HL-60 (cell line): Measurements from ENCODE around the gene SLC9A3.

Experiments used
- DNase-seq, 2 experiments: peaks; one replicate each; pipeline ENCODE4 v3.0.0-alpha.2; 2010 to 2020; ENCODE audit warnings: low read depth in 1 of 2, low spot score in 1 of 2
- H3K27ac ChIP-seq: fragments of 250-450 bp; sonication (Bioruptor Pico); replicated peaks from 2 replicates; pipeline ENCODE4 v1.5.1; 2020; ENCODE audit warnings: mild to moderate bottlenecking, moderate library complexity
- H3K27me3 ChIP-seq: fragments of 250-450 bp; sonication (Bioruptor Pico); 2 replicates; pipeline ENCODE4 v1.5.1; 2021; ENCODE audit warnings: mild to moderate bottlenecking, moderate library complexity; ENCODE audit not compliant: insufficient read depth, poor library complexity, severe bottlenecking
- H3K4me3 ChIP-seq: replicated peaks from 2 replicates; pipeline ENCODE4 v1.5.1; 2011; ENCODE audit warnings: mild to moderate bottlenecking, control low read depth, low read length; ENCODE audit not compliant: insufficient read depth
- GABPA ChIP-seq: IDR thresholded peaks from 2 replicates; pipeline ENCODE4 v1.6.1; 2012; ENCODE audit warnings: low read depth
- POLR2AphosphoS5 ChIP-seq: IDR thresholded peaks from 2 replicates; pipeline ENCODE4 v1.6.1; 2012; ENCODE audit warnings: low read depth
- SPI1 ChIP-seq: IDR thresholded peaks from 2 replicates; pipeline ENCODE4 v1.6.1; 2012; ENCODE audit warnings: low read depth, mild to moderate bottlenecking, borderline replicate concordance
- TF ChIP-seq, protein P1 (sequence below): IDR thresholded peaks from one replicate; pipeline ENCODE4 v1.5.1; 2011; ENCODE audit warnings: low read length, control low read depth, inconsistent platforms; ENCODE audit not compliant: insufficient read depth
- TF ChIP-seq, protein P2 (sequence below): IDR thresholded peaks from 2 replicates; pipeline ENCODE4 v1.6.1; 2012; ENCODE audit warnings: low read depth; ENCODE audit not compliant: insufficient replicate concordance

Gene SLC9A3

DNA sequence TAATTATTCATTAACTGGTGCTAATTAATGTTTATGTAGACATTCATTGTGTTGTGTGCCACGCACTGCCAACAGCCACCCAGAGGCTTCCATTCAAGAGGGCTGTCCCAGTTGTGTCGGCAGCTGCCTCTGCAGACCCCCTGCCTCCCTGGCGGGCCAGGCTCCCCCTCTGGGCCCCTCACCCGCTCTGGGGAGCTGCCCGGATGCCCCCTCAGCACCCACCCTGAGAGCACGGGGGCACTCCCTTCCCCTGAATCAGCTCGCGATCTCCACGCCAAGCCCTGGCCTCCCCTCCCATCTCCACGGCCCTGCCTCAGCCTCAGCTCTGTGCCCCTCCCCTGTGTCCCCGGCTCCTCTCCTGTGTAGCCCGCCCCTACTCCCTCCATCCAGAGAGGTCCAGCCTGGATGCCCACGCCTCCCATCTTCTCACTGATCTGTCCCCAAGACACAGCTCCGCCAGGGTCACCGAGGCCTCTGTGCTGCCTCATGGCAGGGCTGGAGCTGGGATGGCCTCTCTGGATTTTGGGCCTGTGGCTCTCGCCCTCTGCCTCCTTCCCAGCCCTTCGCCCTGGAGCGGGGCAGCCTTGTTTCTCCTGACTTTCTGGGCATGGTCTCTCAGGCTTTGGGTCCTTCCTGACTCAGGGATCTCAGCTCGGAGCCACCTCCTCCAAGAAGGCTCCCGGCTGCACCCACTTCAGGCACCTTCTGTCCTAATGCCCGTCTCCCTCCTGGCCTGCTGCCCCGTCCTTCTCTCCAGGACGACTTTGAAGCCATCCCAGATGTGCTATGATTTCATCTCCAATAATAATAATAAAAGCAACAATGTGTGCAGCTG is 16.0 kb upstream of the SLC9A3 start:
- Histone ChIP-seq H3K27me3 (peaks cover 20% of the 10 kb centered on the region), H3K27ac (no peak overlapping the region), H3K4me3 (no peak overlapping the region)
- TF ChIP-seq, protein P1, sequence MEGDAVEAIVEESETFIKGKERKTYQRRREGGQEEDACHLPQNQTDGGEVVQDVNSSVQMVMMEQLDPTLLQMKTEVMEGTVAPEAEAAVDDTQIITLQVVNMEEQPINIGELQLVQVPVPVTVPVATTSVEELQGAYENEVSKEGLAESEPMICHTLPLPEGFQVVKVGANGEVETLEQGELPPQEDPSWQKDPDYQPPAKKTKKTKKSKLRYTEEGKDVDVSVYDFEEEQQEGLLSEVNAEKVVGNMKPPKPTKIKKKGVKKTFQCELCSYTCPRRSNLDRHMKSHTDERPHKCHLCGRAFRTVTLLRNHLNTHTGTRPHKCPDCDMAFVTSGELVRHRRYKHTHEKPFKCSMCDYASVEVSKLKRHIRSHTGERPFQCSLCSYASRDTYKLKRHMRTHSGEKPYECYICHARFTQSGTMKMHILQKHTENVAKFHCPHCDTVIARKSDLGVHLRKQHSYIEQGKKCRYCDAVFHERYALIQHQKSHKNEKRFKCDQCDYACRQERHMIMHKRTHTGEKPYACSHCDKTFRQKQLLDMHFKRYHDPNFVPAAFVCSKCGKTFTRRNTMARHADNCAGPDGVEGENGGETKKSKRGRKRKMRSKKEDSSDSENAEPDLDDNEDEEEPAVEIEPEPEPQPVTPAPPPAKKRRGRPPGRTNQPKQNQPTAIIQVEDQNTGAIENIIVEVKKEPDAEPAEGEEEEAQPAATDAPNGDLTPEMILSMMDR: no peak
- TF ChIP-seq POLR2AphosphoS5 (no peak), SPI1 (no peak), GABPA (no peak)
- TF ChIP-seq, protein P2, sequence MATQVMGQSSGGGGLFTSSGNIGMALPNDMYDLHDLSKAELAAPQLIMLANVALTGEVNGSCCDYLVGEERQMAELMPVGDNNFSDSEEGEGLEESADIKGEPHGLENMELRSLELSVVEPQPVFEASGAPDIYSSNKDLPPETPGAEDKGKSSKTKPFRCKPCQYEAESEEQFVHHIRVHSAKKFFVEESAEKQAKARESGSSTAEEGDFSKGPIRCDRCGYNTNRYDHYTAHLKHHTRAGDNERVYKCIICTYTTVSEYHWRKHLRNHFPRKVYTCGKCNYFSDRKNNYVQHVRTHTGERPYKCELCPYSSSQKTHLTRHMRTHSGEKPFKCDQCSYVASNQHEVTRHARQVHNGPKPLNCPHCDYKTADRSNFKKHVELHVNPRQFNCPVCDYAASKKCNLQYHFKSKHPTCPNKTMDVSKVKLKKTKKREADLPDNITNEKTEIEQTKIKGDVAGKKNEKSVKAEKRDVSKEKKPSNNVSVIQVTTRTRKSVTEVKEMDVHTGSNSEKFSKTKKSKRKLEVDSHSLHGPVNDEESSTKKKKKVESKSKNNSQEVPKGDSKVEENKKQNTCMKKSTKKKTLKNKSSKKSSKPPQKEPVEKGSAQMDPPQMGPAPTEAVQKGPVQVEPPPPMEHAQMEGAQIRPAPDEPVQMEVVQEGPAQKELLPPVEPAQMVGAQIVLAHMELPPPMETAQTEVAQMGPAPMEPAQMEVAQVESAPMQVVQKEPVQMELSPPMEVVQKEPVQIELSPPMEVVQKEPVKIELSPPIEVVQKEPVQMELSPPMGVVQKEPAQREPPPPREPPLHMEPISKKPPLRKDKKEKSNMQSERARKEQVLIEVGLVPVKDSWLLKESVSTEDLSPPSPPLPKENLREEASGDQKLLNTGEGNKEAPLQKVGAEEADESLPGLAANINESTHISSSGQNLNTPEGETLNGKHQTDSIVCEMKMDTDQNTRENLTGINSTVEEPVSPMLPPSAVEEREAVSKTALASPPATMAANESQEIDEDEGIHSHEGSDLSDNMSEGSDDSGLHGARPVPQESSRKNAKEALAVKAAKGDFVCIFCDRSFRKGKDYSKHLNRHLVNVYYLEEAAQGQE: no peak
- DNase-seq: no peak

DNA sequence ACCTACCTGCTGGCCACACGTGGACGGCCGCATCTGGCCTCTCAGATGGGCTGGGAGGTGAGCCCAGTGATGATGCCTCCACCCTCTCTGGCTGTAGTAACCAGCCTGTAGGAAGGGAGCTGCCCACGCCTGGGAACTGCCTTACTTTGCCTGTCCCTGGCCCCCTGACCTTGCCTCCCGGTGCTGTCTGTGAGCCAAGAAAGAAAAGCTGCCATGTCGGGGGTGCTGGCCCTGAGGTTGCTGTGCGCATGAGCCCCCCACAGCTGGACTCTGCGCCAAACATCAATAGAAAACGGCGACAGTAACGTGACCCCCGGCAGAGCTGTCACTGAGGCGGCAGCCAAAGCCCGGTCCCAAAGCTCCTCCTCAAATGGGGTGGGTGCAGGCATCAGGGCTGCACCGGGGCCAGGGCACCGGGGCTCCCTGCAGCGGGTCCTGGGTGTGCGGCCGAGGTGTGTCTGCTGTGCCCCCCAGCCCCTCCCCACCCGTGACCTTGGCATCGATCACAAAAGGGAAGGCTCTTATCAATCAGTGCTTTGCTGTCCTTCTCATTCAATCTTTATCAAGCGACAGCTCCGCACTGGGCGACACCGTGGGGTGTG is 15.3 kb upstream of the SLC9A3 start:
- DNase-seq: no peak
- no peak overlapping the region for H3K4me3 ChIP-seq
- peaks cover 20% of the 10 kb centered on the region for H3K27me3 ChIP-seq
- no peak overlapping the region for H3K27ac ChIP-seq
- TF ChIP-seq GABPA (no peak), SPI1 (no peak), POLR2AphosphoS5 (no peak)
- TF ChIP-seq, protein P1: no peak
- TF ChIP-seq, protein P2: no peak

DNA sequence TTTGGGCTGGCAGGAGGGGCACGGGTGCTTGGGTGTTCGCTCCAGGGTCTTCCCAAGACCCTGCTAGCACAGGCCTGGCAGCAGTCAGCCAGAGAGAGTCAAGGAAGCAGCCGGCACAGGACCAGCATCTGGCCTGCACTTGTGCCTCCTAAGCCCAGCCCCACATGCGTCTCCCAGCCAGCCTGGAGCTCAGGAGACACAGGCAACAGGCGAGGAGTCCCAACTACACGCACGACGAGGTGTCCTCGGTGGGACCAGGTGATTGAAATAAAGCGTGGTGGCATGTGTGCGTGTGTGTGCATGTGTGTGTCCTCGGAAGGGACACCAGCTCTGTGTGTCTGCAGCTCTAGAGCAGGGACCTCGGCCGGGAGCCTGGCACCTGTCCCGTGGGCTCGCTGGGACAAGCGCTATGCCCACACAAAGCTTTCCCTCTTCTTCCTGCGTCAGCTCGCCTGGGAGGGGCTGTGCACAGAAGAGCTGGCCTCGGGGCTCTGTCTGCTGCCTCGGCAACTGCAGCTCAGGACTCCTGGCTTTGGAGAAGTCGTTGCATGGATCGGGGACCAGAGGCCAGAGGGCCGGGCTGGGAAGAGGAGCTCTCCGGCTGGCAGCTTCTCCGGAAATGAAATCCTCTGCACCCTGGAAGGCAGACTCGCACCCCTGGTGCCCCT is 14.7 kb upstream of the SLC9A3 start:
- TF ChIP-seq GABPA (no peak), SPI1 (no peak), POLR2AphosphoS5 (no peak)
- TF ChIP-seq, protein P2: no peak
- TF ChIP-seq, protein P1: no peak
- H3K4me3 ChIP-seq: no peak overlapping the region
- peaks cover 25% of the 10 kb centered on the region for H3K27me3 ChIP-seq
- no peak for DNase-seq
- H3K27ac ChIP-seq: no peak overlapping the region
